T-helper 2 cell treated with Interferon-gamma antibody and Interleukin-4, amounts not matched to agents 100 ng/mL and 5 ng/mL, for 36 hours (primary cell): ENCODE measurements around the gene IMMP2L. TPM values are rescaled to one million over a fixed set of nuclear protein-coding genes. Genes with fewer than 3 reads are reported as not detected.

Source experiments
- intact Hi-C: fragments of 100-400 bp; cut with micrococcal nuclease; formaldehyde crosslinking; loops from one replicate; pipeline ENCODE4 v1.15.1; 2023
- total RNA-seq: library from RNA; stranded (reverse); gene quantifications from 2 replicates; pipeline ENCODE4 v1.2.3, GENCODE V29; 2022

The IMMP2L gene
- total RNA-seq, 1 donor from 2014 or later: 8.0 TPM

DNA sequence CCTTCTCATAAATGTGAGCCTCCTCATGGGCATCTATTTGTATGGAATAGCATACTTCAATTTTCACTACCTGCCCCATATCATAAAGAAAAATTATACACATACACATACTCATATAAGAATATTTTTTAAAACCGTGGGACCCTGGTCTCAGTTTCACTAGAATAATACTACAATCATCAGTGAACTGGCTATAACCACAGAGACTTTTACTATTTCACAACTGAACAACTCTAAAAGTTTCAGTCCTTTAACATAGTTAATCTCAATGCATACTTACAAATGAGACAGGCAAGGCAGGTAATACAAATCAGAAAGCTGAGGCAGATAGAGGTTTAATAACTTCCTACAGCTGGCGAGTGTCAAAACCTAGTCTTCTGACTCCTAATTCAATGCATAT lies 388.3 kb downstream of the IMMP2L start:
- intact Hi-C loops: no loop called here

- intact Hi-C loops: no loop called here
Measured at GRCh38 chr7:111173528-111173927, 388.8 kb downstream of the IMMP2L start.

GRCh38 chr7:111172564-111173257 lies 389.6 kb downstream of the IMMP2L start:
- intact Hi-C loops: no loop called here

DNA sequence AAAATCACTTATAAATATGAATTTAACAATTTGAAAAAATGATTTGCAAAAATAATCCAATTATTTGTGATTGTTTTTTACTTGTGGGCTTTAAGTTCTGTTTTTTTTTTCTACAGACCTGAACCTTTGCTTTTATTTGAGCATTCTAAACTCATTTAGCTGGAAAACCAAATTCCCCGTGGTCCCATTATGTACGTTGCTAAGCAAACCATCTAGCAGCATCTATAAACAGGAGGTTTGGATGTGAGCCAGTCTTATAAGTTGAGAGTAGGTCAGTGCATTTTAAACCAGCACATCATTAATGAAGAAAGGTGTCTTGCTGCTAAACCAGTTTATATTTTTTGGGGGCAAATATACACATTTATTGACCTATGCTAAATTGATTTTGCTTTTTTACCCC lies 394.1 kb downstream of the IMMP2L start:
- intact Hi-C loops: no loop called here

DNA sequence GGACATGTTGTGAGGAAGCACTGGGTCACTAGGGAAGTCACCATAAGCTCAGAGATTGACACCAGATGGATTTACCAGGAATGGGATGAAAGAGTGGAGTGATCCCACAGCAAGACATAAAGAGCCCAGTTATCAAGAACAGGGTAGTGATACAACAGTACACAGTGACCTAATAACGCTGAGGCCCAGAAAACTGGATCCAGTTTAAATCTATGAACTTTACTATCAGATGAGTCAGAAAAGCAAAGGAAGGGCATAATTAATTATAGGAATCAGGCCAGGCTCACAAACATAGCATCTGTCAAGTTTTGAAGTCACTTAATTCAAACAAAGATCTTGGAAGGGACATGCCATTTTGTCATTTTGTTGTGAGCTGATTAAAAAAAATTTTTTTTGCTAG lies 397.9 kb downstream of the IMMP2L start:
- intact Hi-C loops: no loop called here

DNA sequence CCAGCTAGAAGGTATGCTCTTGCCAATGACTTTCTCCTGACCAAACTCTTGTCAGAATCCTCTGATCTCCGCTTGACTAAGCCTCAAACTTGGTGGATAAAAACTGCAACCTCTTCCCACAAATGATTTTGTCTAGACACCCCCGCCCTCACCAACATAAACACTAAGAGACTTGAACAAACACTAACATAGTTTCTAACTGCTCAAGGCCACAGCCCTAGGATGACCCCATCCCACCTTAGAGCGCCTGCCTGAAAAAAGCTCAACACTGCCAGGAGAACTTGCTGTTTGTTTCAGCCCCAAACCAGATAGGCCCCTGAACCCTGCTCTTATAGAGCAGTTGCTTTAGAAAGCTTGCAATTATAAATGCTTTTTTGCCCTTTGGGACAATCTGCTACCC lies 399.6 kb downstream of the IMMP2L start:
- intact Hi-C loops: no loop called here

GRCh38 chr7:111160297-111160696 lies 402.0 kb downstream of the IMMP2L start:
- intact Hi-C loops: no loop called here

GRCh38 chr7:111159426-111159825 lies 402.9 kb downstream of the IMMP2L start:
- intact Hi-C loops: no loop called here

DNA sequence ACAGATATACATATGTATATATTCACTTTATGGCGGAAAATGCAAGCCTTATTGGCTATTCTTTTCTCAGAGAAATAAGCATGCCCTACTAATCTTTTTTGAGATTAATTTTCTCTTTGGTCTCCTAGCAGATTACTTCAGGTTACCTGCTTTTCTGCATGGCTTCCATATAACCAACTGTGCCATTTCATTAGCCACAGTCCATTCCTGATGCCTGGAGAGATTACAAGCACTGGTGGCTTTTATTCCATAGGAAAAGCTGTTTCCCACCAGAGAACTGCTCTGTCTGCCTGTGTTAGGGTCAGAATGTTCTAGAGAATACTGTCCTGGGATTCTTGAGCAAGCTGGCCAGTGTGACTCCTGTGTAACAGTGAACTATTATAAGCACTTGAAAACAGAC lies 411.6 kb downstream of the IMMP2L start:
- intact Hi-C loops: no loop called here

GRCh38 chr7:111147708-111148533 lies 414.4 kb downstream of the IMMP2L start:
- intact Hi-C loops: no loop called here

- intact Hi-C loops: no loop called here
Measured at GRCh38 chr7:111146136-111146535, 416.2 kb downstream of the IMMP2L start.

GRCh38 chr7:111145472-111145871 lies 416.8 kb downstream of the IMMP2L start:
- intact Hi-C loops: no loop called here

- intact Hi-C loops: no loop called here
Measured at GRCh38 chr7:111140091-111140865, 422.0 kb downstream of the IMMP2L start.

DNA sequence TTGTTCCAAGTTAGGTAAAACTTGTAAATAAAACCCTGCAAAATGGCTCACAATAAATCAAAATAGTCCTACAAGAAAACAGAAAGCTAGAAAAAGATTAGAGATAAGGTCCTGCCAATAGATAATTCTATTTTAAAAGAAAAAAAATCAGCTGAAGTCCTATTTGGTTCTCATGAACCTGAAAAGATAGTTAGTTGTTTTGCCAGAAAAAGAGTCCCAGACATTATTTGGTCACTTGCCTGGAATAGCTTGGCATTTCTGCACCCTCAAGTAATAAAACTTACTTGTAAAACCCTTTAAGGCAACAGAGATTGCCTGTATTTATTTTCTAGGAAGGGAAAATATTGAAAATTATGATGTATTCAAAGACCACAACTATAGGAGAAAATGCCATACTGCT lies 423.7 kb downstream of the IMMP2L start:
- intact Hi-C loops: loop anchor here (2.0 to 5.0 kb wide), 2 partner anchors 46 to 424 kb away; partner anchors contain the start of genes IMMP2L and LRRN3

- intact Hi-C loops: loop anchor here (2.0 to 5.0 kb wide), 2 partner anchors 46 to 425 kb away; partner anchors contain the start of genes IMMP2L and LRRN3
Measured at GRCh38 chr7:111138193-111138569, 424.1 kb downstream of the IMMP2L start.

GRCh38 chr7:111137296-111138192 lies 424.7 kb downstream of the IMMP2L start:
- intact Hi-C loops: loop anchor here (2.0 to 5.0 kb wide), 2 partner anchors 45 to 425 kb away; partner anchors contain the start of genes IMMP2L and LRRN3

DNA sequence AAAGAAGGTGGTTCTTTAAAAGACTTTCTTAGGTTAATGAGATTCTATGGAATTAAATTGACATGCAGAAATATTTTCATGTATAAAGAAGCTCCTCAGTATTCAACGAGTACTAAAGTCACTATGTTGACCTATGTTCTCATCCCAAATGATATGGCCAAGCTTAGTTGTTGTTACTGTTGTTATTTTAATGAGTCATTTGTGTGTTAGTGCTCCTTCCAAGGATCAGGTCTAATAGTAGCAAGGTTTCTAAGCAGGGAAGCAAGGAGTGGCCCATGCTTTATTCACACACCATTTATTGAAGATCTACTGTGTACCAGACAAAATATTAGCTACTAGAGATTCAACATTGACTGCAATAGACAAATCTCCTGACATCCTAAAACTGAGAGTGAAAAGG lies 429.5 kb downstream of the IMMP2L start:
- intact Hi-C loops: no loop called here

DNA sequence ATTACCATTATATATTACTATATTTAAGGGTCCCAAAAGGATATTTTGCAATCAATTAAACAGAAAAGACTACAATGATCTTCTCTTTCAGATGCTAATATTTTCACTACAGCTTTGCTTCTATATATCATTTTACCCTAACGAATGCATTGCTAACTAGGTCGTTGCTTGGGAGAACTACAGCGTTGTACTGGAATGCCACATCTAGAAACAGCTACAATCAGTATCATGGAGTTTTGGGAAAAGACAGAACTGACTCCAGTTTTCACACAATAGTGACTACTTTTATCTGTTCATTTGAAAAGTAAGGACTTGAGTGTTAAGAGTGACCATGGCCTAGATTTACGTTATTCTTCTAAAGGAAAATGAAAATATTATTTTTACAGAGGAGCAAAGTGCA lies 432.9 kb downstream of the IMMP2L start:
- intact Hi-C loops: no loop called here

- intact Hi-C loops: no loop called here
Measured at GRCh38 chr7:111126987-111127386, 435.3 kb downstream of the IMMP2L start.

GRCh38 chr7:111115966-111116365 lies 446.3 kb downstream of the IMMP2L start:
- intact Hi-C loops: no loop called here
